Endothelial cell of umbilical vein (primary cell): ENCODE results near the gene CD276.

Experiments used
- CTCF ChIP-seq, 2 donors: IDR thresholded peaks; 1 replicate in 1 of 2; 2 replicates in 1 of 2; pipeline ENCODE4 v1.5.1; 2011; ENCODE audit warnings: low read length in 2 of 2, mild to moderate bottlenecking in 2 of 2, moderate library complexity in 2 of 2, control low read depth in 1 of 2, inconsistent platforms in 1 of 2, low read depth in 1 of 2; ENCODE audit not compliant: insufficient read depth in 1 of 2; ENCODE audit errors: extremely low read depth in 1 of 2
- EZH2 ChIP-seq: IDR thresholded peaks from 2 replicates; pipeline ENCODE4 v1.6.1; 2012; ENCODE audit warnings: borderline replicate concordance, low read depth, mild to moderate bottlenecking, moderate library complexity, low read length, inconsistent platforms; ENCODE audit not compliant: severe bottlenecking
- FOS ChIP-seq: IDR thresholded peaks from 2 replicates; pipeline ENCODE4 v1.6.1; 2011; ENCODE audit warnings: mild to moderate bottlenecking, low read length, moderate library complexity, borderline replicate concordance; ENCODE audit not compliant: insufficient read depth
- GATA2 ChIP-seq: IDR thresholded peaks from 2 replicates; pipeline ENCODE4 v1.7.0; 2011; ENCODE audit warnings: low read depth, mild to moderate bottlenecking, moderate library complexity, mixed read lengths, low read length; ENCODE audit not compliant: insufficient read length, insufficient read depth
- JUN ChIP-seq: IDR thresholded peaks from 2 replicates; pipeline ENCODE4 v1.6.1; 2011; ENCODE audit warnings: borderline replicate concordance, low read depth; ENCODE audit not compliant: insufficient read length, insufficient read depth
- MAX ChIP-seq: IDR thresholded peaks from 2 replicates; pipeline ENCODE4 v1.6.1; 2011; ENCODE audit not compliant: insufficient read depth, insufficient read length
- MYC ChIP-seq: IDR thresholded peaks from one replicate; pipeline ENCODE4 v1.6.1; 2011; ENCODE audit warnings: mild to moderate bottlenecking, low read depth, low read length
- POLR2A ChIP-seq: IDR thresholded peaks from 2 replicates; pipeline ENCODE4 v1.6.1; 2012; ENCODE audit warnings: low read depth, mild to moderate bottlenecking, control low read depth, low read length
- POLR2AphosphoS5 ChIP-seq: IDR thresholded peaks from 2 replicates; pipeline ENCODE4 v1.6.1; 2012; ENCODE audit warnings: low read depth, mild to moderate bottlenecking, control low read depth, low read length, moderate library complexity; ENCODE audit not compliant: insufficient read depth

GRCh38 chr15:73709686-73710085 lies 25.5 kb downstream of the CD276 start:
- TF ChIP-seq EZH2, result no peak
- no peak for TF ChIP-seq CTCF (IDR thresholded peaks at IDR 0.05; ENCODE audit: extremely low read depth in 1 of 2, insufficient read depth in 1 of 2, low read depth in 1 of 2, low read length in 2 of 2)
- TF ChIP-seq FOS, result no peak
- no peak for TF ChIP-seq POLR2AphosphoS5
- no peak for TF ChIP-seq POLR2A
- TF ChIP-seq MAX, result no peak
- TF ChIP-seq MYC, result no peak
- TF ChIP-seq JUN, result no peak
- no peak for TF ChIP-seq GATA2
